GM12878 (cell line): Measurements from ENCODE around the gene PCSK5.

Experiments
- CTCF ChIP-seq, 3 experiments: IDR thresholded peaks in 2 of 3; conservative IDR thresholded peaks in 1 of 3; 2 replicates each; pipeline ENCODE4 v1.5.1; 2011; ENCODE audit warnings: low read depth in 3 of 3, low read length in 3 of 3, mild to moderate bottlenecking in 3 of 3, control low read depth in 2 of 3, moderate library complexity in 2 of 3, inconsistent platforms in 1 of 3, mixed read lengths in 1 of 3; ENCODE audit not compliant: control insufficient read depth in 2 of 3, insufficient read depth in 1 of 3; ENCODE audit errors: extremely low read depth in 1 of 3
- GABPA ChIP-seq: IDR thresholded peaks from 2 replicates; pipeline ENCODE4 v1.6.1; 2014; ENCODE audit warnings: antibody characterized with exemption, low read depth, mild to moderate bottlenecking, inconsistent platforms
- MAX ChIP-seq: IDR thresholded peaks from 2 replicates; pipeline ENCODE4 v1.6.1; 2012; ENCODE audit warnings: low read depth, low read length, improper control_type of control experiment
- NRF1 ChIP-seq: conservative IDR thresholded peaks from 2 replicates; pipeline ENCODE4 v1.6.1; 2011; ENCODE audit warnings: mild to moderate bottlenecking, low read depth, low read length, improper control_type of control experiment
- PML ChIP-seq: IDR thresholded peaks from 2 replicates; pipeline ENCODE4 v1.6.1; 2012; ENCODE audit warnings: low read length, inconsistent platforms
- POLR2A ChIP-seq: IDR thresholded peaks from 2 replicates; pipeline ENCODE4 v1.6.1; 2011; ENCODE audit warnings: low read depth, mild to moderate bottlenecking, low read length
- POLR2AphosphoS2 ChIP-seq: IDR thresholded peaks from 2 replicates; pipeline ENCODE4 v1.6.1; 2011; ENCODE audit warnings: low read depth, mild to moderate bottlenecking, low read length, improper control_type of control experiment, moderate library complexity
- POLR2AphosphoS5 ChIP-seq: IDR thresholded peaks from 2 replicates; pipeline ENCODE4 v1.6.1; 2011; ENCODE audit warnings: mild to moderate bottlenecking, low read length, inconsistent platforms
- RAD51 ChIP-seq: fragments of 450-650 bp; IDR thresholded peaks from 2 replicates; pipeline ENCODE4 v1.6.1; 2016; ENCODE audit warnings: moderate library complexity, mild to moderate bottlenecking, inconsistent platforms
- SP1 ChIP-seq: IDR thresholded peaks from one replicate; pipeline ENCODE4 v1.6.1; 2011; ENCODE audit warnings: low read depth, low read length
- SRF ChIP-seq, 2 experiments: IDR thresholded peaks; 2 replicates each; pipeline ENCODE4 v1.6.1; 2011; ENCODE audit warnings: low read depth in 2 of 2, low read length in 2 of 2, mild to moderate bottlenecking in 1 of 2, moderate library complexity in 1 of 2
- ZBTB11 ChIP-seq: fragments of 450-650 bp; formaldehyde crosslinking; IDR thresholded peaks from 2 replicates; pipeline ENCODE4 v1.5.0; 2022; ENCODE audit warnings: mild to moderate bottlenecking, missing genetic modification characterization

- TF ChIP-seq PML (no peak), RAD51 (no peak), NRF1 (no peak), POLR2AphosphoS2 (no peak), SP1 (no peak), POLR2AphosphoS5 (no peak), CTCF (IDR thresholded peaks at IDR 0.05 in 2 of 3, conservative IDR thresholded peaks at IDR 0.05 in 1 of 3; ENCODE audit: control insufficient read depth in 2 of 3, extremely low read depth in 1 of 3, insufficient read depth in 1 of 3, low read depth in 3 of 3, low read length in 3 of 3) (no peak), SRF (IDR thresholded peaks at IDR 0.05; ENCODE audit: low read depth in 2 of 2, low read length in 2 of 2) (no peak), MAX (no peak), ZBTB11 (CRISPR knock-in tag) (no peak), POLR2A (no peak), GABPA (no peak)
Observed at GRCh38 chr9:75918909-75919308, 28.4 kb downstream of the PCSK5 start.
